Measurements from ENCODE around the gene EBF3. TPM values are rescaled to one million over a fixed set of nuclear protein-coding genes. Genes with fewer than 3 reads are reported as not detected.

EBF3 gene
- total and polyA plus RNA-seq, 9 of the 15 experiments (the other 6 are each of a cell fraction or from before 2014, with no cell fraction given): not detected

GRCh38 chr10:129790715-129791446, 173.2 kb downstream of the EBF3 start (continued):
- no peak for TF ChIP-seq FOXJ2 (tag; IDR thresholded peaks at IDR 0.05)

GRCh38 chr10:129788215-129788614, 175.9 kb downstream of the EBF3 start:
- DNase-seq (ENCODE audit: extremely low read depth in 1 of 4, low spot score in 3 of 4) (no peak), FAIRE-seq (no peak)

More at GRCh38 chr10:129788215-129788614, 175.9 kb downstream of the EBF3 start:
- BruUV-seq (replicated peaks): no TSS peak
- Histone ChIP-seq H3K9me3 (replicated peaks; ENCODE audit: control insufficient read depth, insufficient read depth, low read depth, low read length) (no peaks in the 10 kb centered on the region), H4K20me1 (replicated peaks; ENCODE audit: control insufficient read depth, insufficient read depth, low read length) (no peaks in the 10 kb centered on the region), H3K27ac (ENCODE audit: extremely low read depth, low read depth, low read length) (no peak overlapping the region), H2AFZ (ENCODE audit: low read depth, low read length) (no peak overlapping the region), H3K4me1 (replicated peaks in 1 of 2; ENCODE audit: control insufficient read depth in 2 of 2, insufficient read depth in 2 of 2, low read length in 2 of 2) (no peaks in the 10 kb centered on the region), H3K9me1 (ENCODE audit: control insufficient read depth, insufficient read depth, low read length) (no peaks in the 10 kb centered on the region), H3K9ac (ENCODE audit: insufficient read depth in 1 of 2, low read depth in 2 of 2, low read length in 2 of 2) (no peak overlapping the region), H3K27me3 (ENCODE audit: control insufficient read depth in 2 of 2, insufficient read depth in 2 of 2, low read length in 2 of 2) (peaks cover 4 to 22% of the 10 kb centered on the region in 2 experiments; a peak in 4 of 5 replicates), H3K4me3 (no peak overlapping the region), H3K4me2 (ENCODE audit: insufficient read depth, low read length) (no peak overlapping the region), H3K36me3 (ENCODE audit: control insufficient read depth, insufficient read depth, low read length) (no peaks in the 10 kb centered on the region), H3K79me2 (ENCODE audit: control insufficient read depth, insufficient read depth, low read length) (no peaks in the 10 kb centered on the region)
- in situ Hi-C loops (cut with MboI): no loop called here
- ATAC-seq: no peak
- POLR2A ChIA-PET: interaction anchor here (0.6 kb wide), 1 partner anchor 178 kb away, joined by 3 read pairs; no protein-coding TSS in a partner anchor
- no peak for TF ChIP-seq ZNF696 (CRISPR knock-in tag; conservative IDR thresholded peaks at IDR 0.05)
- TF ChIP-seq SRSF3 (IDR thresholded peaks at IDR 0.05; ENCODE audit: insufficient read depth, low read length): no peak
- no peak for TF ChIP-seq CBFA2T2 (conservative IDR thresholded peaks at IDR 0.05)
- no peak for TF ChIP-seq SETDB1 (IDR thresholded peaks at IDR 0.05; ENCODE audit: low read length)
- TF ChIP-seq, protein P1, sequence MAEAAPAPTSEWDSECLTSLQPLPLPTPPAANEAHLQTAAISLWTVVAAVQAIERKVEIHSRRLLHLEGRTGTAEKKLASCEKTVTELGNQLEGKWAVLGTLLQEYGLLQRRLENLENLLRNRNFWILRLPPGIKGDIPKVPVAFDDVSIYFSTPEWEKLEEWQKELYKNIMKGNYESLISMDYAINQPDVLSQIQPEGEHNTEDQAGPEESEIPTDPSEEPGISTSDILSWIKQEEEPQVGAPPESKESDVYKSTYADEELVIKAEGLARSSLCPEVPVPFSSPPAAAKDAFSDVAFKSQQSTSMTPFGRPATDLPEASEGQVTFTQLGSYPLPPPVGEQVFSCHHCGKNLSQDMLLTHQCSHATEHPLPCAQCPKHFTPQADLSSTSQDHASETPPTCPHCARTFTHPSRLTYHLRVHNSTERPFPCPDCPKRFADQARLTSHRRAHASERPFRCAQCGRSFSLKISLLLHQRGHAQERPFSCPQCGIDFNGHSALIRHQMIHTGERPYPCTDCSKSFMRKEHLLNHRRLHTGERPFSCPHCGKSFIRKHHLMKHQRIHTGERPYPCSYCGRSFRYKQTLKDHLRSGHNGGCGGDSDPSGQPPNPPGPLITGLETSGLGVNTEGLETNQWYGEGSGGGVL (CRISPR knock-in tag; IDR thresholded peaks at IDR 0.05): no peak
- no peak for TF ChIP-seq ZEB2 (IDR thresholded peaks at IDR 0.05)
- TF ChIP-seq SMARCA5 (IDR thresholded peaks at IDR 0.05): no peak
- TF ChIP-seq HOXB6 (CRISPR knock-in tag; IDR thresholded peaks at IDR 0.05; ENCODE audit: borderline replicate concordance): no peak
- TF ChIP-seq RB1 (IDR thresholded peaks at IDR 0.05; ENCODE audit: low read depth): no peak
- TF ChIP-seq EP400 (IDR thresholded peaks at IDR 0.05): no peak
- no peak for TF ChIP-seq ZNF41 (CRISPR knock-in tag; conservative IDR thresholded peaks at IDR 0.05)
- no peak for TF ChIP-seq FOS (IDR thresholded peaks at IDR 0.05; ENCODE audit: extremely low read depth, insufficient read length)
- no peak for TF ChIP-seq CEBPG (CRISPR knock-in tag; IDR thresholded peaks at IDR 0.05)
- TF ChIP-seq CEBPG (tag; conservative IDR thresholded peaks at IDR 0.05 in 1 of 2, IDR thresholded peaks at IDR 0.05 in 1 of 2): no peak
- TF ChIP-seq TSHZ1 (CRISPR knock-in tag; IDR thresholded peaks at IDR 0.05): no peak
- WGBS (ENCODE audit: insufficient coverage, low coverage, missing lambda C conversion rate): 0% methylated on average over 9 of the region's 10 CpGs
- intact Hi-C loops (cut with micrococcal nuclease): no loop called here
- CTCF ChIA-PET (ENCODE audit: low intra/inter-chr PET ratio): no interaction called here
